Thymus (tissue), 2 donors: ENCODE measurements around the gene C20orf204. TPM values are rescaled to one million over a fixed set of nuclear protein-coding genes. Genes with fewer than 3 reads are reported as not detected.

Experiments
- polyA plus RNA-seq: library from polyadenylated mRNA; stranded (reverse); fragments of 200-250 nt; gene quantifications from one replicate; pipeline ENCODE4 v1.2.3, GENCODE V29; 2013
- total RNA-seq: library from RNA; stranded (reverse); fragments of 120-200 nt; gene quantifications from one replicate; pipeline ENCODE4 v1.2.4, GENCODE V29; 2013
- donor health status: healthy.

The C20orf204 gene
- total and polyA plus RNA-seq, 2 donors, result 8.2 to 17.0 TPM

Other genes starting within 250 kb of the C20orf204 start
- 5.8 TPM for gene ZBTB46, start 204.9 kb upstream of the C20orf204 start, total RNA-seq
- 3.7 TPM for gene ZBTB46, start 204.9 kb upstream of the C20orf204 start, polyA plus RNA-seq
- not detected for gene ABHD16B, start 174.7 kb upstream of the C20orf204 start, total RNA-seq
- 0.57 TPM for gene ABHD16B, start 174.7 kb upstream of the C20orf204 start, polyA plus RNA-seq
- gene TPD52L2, start 170.9 kb upstream of the C20orf204 start, total RNA-seq, result 37.9 TPM
- 73.2 TPM for gene TPD52L2, start 170.9 kb upstream of the C20orf204 start, polyA plus RNA-seq
- gene DNAJC5, start 141.1 kb upstream of the C20orf204 start, total RNA-seq, result 26.1 TPM
- 23.3 TPM for gene DNAJC5, start 141.1 kb upstream of the C20orf204 start, polyA plus RNA-seq
- gene UCKL1, start 79.8 kb upstream of the C20orf204 start, total RNA-seq, result 21.2 TPM
- gene UCKL1, start 79.8 kb upstream of the C20orf204 start, polyA plus RNA-seq, result 51.8 TPM
- gene ZNF512B, start 66.3 kb upstream of the C20orf204 start, total RNA-seq, result 10.0 TPM
- 13.4 TPM for gene ZNF512B, start 66.3 kb upstream of the C20orf204 start, polyA plus RNA-seq
- 3.4 TPM for gene SAMD10, start 56.5 kb upstream of the C20orf204 start, total RNA-seq
- 10.5 TPM for gene SAMD10, start 56.5 kb upstream of the C20orf204 start, polyA plus RNA-seq
- gene PRPF6, start 55.0 kb upstream of the C20orf204 start, total RNA-seq, result 45.1 TPM
- 56.1 TPM for gene PRPF6, start 55.0 kb upstream of the C20orf204 start, polyA plus RNA-seq
- 0.66 TPM for gene SOX18, start 13.5 kb downstream of the C20orf204 start, total RNA-seq
- 17.2 TPM for gene SOX18, start 13.5 kb downstream of the C20orf204 start, polyA plus RNA-seq
- 24.6 TPM for gene TCEA2, start 27.0 kb downstream of the C20orf204 start, total RNA-seq
- 53.2 TPM for gene TCEA2, start 27.0 kb downstream of the C20orf204 start, polyA plus RNA-seq
- 42.8 TPM for gene RGS19, start 43.3 kb downstream of the C20orf204 start, total RNA-seq
- gene RGS19, start 43.3 kb downstream of the C20orf204 start, polyA plus RNA-seq, result 27.2 TPM
- gene OPRL1, start 43.9 kb downstream of the C20orf204 start, total RNA-seq, result 1.4 TPM
- 1.1 TPM for gene OPRL1, start 43.9 kb downstream of the C20orf204 start, polyA plus RNA-seq
- gene LKAAEAR1, start 48.2 kb downstream of the C20orf204 start, total RNA-seq, result 0.80 TPM
- 0.14 TPM for gene LKAAEAR1, start 48.2 kb downstream of the C20orf204 start, polyA plus RNA-seq
- gene NPBWR2, start 71.4 kb downstream of the C20orf204 start, total RNA-seq, result not detected
- 0.02 TPM for gene NPBWR2, start 71.4 kb downstream of the C20orf204 start, polyA plus RNA-seq
- 0.19 TPM for gene MYT1, start 128.3 kb downstream of the C20orf204 start, total RNA-seq
- 0.25 TPM for gene MYT1, start 128.3 kb downstream of the C20orf204 start, polyA plus RNA-seq
- 40.6 TPM for gene PCMTD2, start 219.6 kb downstream of the C20orf204 start, total RNA-seq
- gene PCMTD2, start 219.6 kb downstream of the C20orf204 start, polyA plus RNA-seq, result 123 TPM